SK-MEL-5 (cell line): ENCODE data around the gene NCOR2. TPM values are rescaled to one million over a fixed set of nuclear protein-coding genes. Genes with fewer than 3 reads are reported as not detected.
"Not testable (repeated sequence)": the region's sequence is repeated elsewhere in the genome, so short reads cannot be mapped to it uniquely, and the experiment has no call there.

Source experiments
- DNase-seq: peaks from one replicate; pipeline ENCODE4 v3.0.0-alpha.2; 2016; ENCODE audit warnings: low read depth, low spot score
- in situ Hi-C: cut with HindIII; loops from 2 replicates; pipeline ENCODE4 v1.10.0; 2016; ENCODE audit warnings: low sequenced_read_pairs, high pct_unique_total_duplicates, low pct_unique_long_range_greater_than_20kb
- total RNA-seq: library from RNA; depleted of rRNA; stranded (reverse); fragments of >200 nt; shearing (Covaris generic); gene quantifications from 2 replicates; pipeline ENCODE4 v1.2.3, GENCODE V29; 2014

NCOR2 gene
- total RNA-seq, 1 experiment from 2014 or later, result 23.3 TPM

DNA sequence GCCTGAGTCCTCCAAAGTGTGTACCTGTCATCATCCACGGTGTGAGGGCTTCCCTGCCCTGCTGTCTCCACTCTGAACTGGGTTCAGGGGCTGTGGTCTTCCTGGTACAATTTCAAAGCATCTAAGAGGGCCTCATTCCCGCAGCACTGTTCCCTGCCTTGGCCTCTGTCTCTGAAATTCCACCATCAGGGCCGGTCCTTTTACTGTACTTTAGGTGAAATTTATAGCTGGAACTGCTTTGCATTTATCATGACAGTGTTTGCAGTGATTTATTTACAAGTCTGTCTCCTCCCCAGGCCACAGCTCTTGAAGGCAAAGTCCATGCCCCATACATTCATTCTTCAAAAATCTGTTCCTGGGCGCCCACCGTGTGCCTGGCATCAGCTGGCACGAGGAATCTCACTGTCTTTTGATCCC, 36.9 kb upstream of the NCOR2 start:
- no peak for DNase-seq

GRCh38 chr12:124603831-124604251, 36.4 kb upstream of the NCOR2 start:
- no peak for DNase-seq
- in situ Hi-C loops, result no loop called here

More for the DNA sequence above, 36.9 kb upstream of the NCOR2 start:
- in situ Hi-C loops, result no loop called here

- no peak for DNase-seq
- in situ Hi-C loops, result no loop called here
Measured at GRCh38 chr12:124603100-124603541, 35.7 kb upstream of the NCOR2 start.

DNA sequence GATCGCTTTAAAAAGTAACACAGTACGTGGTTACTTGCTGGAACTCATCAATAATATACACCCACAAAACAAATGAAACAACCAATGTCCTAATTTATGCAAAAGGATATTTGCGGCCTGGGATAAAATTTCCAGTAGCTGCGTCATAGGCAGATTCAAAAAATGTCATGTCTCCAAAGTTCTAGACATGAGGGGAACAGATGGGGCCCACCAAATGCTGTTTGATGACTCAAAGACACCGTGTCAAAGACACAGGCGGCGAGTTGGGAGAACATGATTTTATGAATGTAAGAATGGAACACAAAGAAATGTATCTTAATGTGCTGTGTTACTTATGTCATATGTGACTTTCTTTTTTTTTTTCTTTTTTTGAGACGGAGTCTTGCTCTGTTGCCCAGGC, 34.3 kb upstream of the NCOR2 start:
- in situ Hi-C loops, result no loop called here
- no peak for DNase-seq

- DNase-seq, result no peak
- in situ Hi-C loops, result no loop called here
Measured at GRCh38 chr12:124599074-124599999, 31.9 kb upstream of the NCOR2 start.

DNA sequence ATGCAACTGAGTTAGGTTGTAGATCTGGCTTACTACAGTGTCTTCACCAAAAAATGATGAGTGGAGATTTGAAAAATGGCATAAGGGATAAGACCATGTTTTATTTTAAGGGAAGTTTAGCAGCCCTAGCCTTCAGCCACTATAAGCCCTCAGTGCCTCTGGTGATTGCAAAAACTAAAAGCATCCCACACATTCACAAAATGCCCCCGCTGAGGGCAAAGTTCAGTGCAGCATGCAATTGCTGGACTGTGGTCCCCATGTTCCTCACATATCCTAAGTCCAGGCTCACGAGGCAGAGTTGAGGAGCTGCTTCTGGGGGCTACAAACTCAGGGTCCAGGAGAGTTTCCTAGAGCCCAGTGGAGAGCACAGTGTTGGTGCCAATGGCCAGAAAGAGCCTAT, 29.6 kb upstream of the NCOR2 start:
- no peak for DNase-seq
- in situ Hi-C loops, result no loop called here

GRCh38 chr12:124595444-124595843, 28.0 kb upstream of the NCOR2 start:
- in situ Hi-C loops, result no loop called here
- DNase-seq, result peak; percentile 7

GRCh38 chr12:124594851-124595250, 27.4 kb upstream of the NCOR2 start:
- in situ Hi-C loops, result no loop called here
- no peak for DNase-seq

DNA sequence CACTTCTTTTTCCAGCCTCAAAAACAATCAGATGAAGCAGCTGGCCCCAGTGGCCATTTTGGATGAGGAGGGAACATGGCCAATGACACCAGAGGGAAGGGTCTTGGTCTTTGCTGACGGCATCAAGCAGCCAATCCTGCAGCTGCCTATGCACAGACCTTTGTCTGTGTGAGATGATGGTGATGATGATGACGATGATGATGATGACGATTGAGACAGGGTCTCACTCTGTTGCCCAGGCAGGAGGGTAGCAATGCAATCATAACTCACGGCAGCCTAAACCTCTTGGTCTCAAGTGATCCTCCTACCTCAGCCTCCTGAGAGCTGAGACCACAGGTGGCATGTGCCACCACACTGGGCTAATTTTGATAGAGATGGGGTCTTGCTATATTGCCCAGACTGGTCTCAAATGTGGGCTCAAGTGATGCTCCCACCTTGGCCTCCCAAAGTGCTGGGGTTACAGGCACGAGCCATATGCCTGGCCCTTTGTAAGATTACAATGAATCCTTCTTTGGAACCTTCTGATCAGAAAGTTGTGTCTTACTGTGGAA, 26.5 kb upstream of the NCOR2 start:
- no peak for DNase-seq
- in situ Hi-C loops, result no loop called here

DNA sequence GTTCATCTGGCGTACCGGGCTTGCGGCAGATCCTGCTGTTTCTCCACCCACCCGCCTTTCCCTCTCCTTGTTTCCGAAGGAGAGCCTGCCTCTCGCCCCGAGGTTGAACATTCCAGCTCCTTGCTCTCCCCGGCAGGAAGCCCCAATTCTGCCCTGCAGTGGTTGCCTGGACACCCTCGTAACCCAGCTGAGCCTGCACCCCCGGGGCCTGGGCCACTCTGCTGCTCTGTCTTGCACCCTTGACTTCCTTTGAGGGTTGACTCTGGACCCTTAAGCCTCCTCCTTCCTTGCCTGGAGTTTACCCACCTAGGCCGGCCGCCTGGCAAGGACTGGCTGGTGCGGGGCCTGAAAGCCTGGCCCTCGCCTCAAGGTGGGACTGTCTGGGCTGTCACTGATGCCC, 25.8 kb upstream of the NCOR2 start:
- no peak for DNase-seq
- in situ Hi-C loops, result no loop called here

DNA sequence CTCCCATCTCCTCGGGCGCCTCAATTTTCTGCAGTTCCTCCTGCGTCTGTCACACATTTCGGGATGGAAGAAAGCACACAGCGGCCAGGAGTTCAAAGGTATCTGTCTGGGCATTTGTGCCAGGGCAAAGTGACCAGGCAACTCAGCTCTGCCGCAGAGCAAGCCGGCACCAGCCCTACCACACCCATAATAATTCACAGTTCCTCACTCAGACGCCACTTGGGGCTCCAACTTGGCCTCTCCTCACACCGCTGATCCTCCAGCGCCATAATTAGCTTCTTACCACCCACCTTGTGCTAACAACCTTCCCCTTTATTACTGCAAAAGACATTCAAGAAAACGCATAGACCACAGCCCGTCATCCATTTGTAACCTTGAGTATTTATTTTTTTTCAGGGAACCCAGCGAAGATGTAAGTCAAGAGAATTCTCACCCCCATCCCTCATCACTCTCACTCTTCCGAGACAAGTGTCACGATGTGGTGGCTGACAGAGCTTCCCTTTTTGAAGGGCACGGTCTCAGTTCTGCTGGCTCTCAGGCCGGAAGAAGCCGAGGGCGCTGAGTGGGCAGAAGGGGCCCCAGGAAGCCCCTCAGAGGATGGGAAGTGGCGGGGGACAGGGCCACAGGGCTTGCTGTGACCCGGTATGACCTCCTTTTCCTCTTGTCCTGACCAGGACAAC, 25.2 kb upstream of the NCOR2 start:
- in situ Hi-C loops, result no loop called here
- no peak for DNase-seq

DNA sequence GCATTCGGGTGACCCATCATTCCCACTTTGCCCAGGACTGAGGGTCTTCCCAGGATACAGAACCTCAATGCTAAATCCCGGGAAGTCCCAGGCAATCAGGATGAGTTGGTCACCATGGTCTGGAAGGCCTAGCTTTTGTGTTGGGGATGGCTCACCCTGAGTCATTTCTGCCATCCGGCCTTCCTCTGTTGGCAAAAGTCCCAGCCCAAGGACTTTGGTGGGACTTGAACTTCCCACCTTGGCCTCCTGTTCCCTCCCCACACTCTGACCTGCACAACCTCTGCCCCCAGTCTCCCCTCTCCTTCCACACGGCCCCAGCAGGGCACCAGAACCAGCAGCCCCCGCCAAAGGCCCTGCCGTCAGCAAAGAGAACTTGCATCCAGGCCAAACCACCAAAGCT, 24.6 kb upstream of the NCOR2 start:
- in situ Hi-C loops, result no loop called here
- DNase-seq, result no peak

DNA sequence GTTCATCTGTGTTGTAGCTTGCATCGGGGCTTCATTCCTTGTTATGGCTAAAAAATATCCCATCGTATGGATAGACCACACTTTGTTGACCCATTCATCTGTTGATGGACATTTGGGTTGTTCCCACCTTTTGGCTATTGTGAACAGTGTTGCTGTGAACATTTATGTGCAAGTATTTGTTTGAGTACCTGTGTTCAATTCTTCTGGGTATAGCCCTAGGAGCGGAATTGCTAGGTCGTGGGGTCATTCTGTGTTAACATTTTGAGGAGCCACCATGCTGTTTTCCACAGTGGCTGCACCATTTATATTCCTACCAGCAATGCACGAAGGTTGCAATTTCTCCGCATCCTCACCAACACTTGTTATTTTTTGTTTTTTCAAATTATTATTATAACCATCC, 23.0 kb upstream of the NCOR2 start:
- DNase-seq, result no peak
- in situ Hi-C loops, result no loop called here

GRCh38 chr12:124588751-124589267, 21.4 kb upstream of the NCOR2 start:
- DNase-seq, result peak; percentile 30
- in situ Hi-C loops, result no loop called here

DNA sequence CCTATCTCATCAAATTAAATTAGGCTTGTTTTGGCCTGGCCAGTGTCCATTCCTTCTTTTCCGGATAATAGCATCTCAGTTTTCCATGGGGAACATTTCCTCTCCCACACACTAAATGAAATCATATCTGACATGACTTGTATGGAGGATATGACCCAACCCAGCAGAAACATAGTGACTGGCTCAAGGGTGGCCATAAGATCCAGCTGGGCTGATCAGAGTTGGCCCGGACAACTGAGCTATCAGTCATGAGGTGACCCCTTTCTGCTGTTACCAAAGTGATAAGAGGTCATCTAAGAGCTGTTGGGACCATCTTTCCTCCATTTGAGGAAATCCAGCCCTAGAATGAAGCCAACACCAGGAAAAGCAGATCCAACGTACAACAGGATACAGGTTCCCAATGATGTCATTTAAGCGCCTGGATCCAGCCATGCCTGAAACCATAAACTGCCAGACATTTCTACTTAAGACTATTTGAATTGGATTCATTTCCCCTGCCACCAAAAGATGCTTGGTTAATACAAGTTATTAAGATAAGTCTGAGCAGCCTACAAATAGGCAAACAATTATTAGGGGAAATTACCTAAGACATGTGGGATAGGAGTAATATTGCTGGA, 20.7 kb upstream of the NCOR2 start:
- DNase-seq, result no peak
- in situ Hi-C loops, result no loop called here

- in situ Hi-C loops, result no loop called here
- no peak for DNase-seq
Measured at GRCh38 chr12:124586756-124587155, 19.3 kb upstream of the NCOR2 start.

DNA sequence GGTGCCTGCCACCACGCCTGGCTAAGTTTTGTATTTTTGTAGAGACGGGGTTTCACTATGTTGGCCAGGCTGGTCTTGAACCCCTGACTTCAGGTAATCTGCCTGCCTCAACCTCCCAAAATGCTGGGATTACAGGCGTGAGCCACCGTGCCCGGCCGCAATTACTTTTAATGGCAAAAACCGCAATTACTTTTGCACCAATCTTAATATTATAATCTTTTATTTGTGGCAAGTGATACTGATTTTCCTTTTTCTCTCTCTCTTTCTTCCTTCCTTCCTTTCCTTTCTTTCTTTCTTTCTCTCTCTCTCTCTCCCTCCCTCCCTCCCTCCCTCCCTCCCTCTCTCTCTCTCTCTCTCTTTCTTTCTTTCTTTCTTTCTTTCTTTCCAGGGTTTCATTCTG, 17.1 kb upstream of the NCOR2 start:
- DNase-seq, in situ Hi-C loops: not testable (repeated sequence)

GRCh38 chr12:124583854-124584253, 16.4 kb upstream of the NCOR2 start:
- no peak for DNase-seq
- in situ Hi-C loops, result no loop called here
